Measurements from ENCODE around the gene RBM15.

RBM15 gene

DNA sequence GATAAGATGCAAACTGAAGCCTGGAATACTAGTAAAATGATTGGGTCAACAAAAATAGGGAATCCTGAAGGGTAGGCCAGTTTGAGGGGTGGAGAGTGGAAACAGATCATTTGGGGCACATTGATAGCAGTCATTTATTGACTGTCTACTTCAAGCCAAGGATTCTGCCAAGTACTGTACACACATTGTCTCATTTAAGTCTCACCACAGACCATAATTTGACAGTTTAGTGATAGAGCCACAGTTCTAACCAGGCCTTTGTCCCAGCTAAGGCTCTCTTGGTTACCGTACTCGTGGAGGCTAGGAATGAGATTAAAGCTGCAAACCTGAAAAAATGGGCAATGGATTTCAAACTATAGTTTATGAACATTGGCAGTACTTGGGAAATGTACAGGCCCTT is 11.2 kb downstream of the RBM15 start:
- no peak for DNase-seq

DNA sequence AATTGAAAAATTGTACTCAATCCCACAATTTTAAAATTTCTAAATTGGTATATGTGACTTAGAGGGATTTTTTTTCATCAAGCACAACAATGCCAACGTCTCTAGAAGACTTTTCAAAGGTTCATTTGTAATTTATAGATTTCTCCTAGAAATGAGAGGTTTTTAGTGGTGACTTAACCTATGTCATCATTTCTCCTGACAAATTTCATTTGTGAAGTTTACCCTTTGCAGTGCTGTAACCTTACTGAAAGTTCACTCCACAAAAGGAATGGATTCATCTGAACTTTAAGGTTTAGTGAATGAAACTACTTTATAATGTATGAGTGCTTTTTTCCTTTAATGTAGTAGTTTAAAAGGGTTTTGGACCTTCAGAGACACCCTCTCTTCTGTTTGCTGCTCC is 16.1 kb downstream of the RBM15 start:
- DNase-seq: no peak

- no peak for DNase-seq
These were observed 17.2 kb downstream of the RBM15 start for GRCh38 chr1:110356379-110356778.

DNA sequence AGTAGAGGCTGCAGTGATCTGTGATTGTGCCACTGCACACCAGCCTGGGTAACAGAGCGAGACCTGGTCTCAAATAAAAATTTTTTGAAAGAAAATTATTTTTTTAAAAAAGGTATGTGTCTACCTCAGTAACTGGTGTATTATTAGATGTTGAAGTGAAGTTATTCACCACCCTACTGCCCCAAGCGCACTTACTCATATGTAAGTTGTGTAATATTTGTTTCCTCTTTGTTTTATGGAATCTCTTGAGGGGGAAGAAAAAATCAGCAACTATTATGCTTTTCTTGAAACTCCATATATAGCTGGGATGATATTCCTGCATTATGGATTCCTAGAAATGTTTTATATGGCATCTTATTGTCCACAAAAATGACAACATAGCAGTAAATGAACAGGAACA is 21.3 kb downstream of the RBM15 start:
- DNase-seq: no peak

GRCh38 chr1:110361856-110362255 is 22.7 kb downstream of the RBM15 start:
- DNase-seq: no peak

DNA sequence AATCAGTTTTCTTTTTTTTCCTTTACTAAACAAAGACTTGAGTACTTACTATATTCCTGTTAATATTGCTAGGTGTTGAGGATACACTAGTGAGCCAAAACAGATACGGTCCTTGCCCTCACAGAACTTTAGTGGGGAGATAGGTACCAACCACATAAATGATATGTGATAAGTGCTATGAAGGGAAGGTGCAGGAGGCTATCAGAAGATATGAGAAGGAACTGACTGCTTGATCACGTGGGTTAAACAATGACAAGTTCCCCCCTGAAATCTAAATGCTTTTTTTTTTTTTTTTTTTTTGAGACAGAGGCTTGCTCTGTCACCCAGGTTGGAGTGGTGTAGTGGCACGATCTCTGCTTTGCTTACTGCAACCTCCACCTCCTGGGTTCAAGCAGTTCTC is 25.0 kb downstream of the RBM15 start:
- no peak for DNase-seq

- no peak for DNase-seq
These were observed 31.6 kb downstream of the RBM15 start for GRCh38 chr1:110370827-110371226.

DNA sequence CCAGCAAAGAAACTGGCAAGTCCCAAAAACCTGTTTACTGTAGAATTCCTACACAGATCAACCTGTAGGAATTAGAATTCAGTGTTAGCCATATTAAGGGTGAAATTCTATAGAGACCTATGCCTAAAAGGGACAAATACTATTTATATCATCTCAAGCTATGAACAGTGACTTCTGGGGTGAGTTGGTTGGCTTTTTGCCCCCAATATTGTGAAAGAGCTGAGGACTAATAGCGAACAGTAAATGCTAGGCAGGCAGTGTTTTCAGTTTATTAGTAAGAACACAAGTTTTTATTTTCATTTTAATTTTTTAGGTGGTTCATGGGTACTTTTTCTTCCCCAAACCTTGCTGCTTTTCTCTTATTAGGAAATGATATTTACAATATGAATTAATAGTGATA is 36.3 kb downstream of the RBM15 start:
- no peak for DNase-seq

DNA sequence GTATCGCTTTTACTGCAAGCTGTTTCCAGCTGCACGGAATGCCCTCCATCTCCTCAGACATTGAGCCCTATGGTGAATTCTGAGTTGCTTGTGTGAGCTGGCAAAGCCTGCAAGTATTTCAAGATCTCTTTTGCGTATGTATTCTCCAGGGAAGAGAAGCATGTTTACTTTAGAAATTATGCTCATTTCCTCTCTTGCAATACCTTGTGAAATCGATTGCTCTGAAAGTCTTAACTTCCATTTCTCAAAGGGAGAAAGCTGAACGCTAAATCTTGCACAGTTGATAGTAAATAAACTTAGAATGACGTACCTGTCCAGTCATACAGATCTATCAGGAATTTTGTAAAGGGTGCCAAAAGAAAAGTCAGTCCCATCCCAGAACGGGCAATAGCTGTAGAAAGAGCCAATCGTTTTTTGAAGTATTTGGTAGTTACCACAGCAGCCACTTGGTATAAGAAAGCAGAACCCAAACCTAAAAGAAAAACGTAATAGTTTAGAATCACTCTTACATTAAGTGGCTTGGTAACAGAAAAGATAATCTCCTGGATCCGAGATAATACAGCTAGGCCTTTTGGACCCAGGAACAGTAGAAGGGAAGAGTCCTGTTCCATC is 41.6 kb downstream of the RBM15 start:
- no peak for DNase-seq

DNA sequence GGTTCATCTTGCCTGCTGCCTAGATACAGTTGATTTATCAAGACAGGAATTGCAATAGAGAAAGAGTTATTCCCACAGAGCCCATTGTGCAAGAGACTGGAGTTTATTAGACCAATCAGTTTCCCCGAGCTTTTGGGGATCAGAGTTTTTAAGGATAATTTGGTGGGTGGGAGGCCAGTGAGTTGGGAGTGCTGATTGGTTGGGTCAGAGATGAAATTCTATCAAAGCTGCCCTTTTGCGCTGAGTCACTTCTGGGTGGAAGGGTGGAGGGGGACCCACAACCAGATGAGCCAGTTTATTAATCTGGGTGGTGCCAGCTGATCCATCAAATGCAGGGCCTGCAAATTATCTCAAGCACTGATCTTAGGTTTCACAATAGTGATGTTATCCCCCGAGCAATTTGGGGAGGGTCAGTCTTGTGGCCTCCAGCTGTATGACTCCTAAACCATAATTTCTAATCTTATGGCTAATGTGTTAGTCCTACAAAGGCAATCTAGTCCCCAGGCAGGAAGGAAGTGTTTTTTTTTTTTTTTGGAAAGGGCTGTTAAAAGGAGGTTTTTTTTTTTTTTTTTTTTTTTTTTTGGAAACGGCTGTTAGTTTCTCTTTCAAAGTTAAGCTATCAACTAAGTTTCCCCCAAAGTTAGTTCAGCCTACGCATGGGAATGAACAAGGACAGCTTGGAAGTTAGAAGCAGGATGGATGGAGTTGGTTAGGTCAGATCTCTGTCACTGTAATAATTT is 44.2 kb downstream of the RBM15 start:
- no peak for DNase-seq

- DNase-seq: no peak
These were observed 45.6 kb downstream of the RBM15 start for GRCh38 chr1:110384581-110385321.

DNA sequence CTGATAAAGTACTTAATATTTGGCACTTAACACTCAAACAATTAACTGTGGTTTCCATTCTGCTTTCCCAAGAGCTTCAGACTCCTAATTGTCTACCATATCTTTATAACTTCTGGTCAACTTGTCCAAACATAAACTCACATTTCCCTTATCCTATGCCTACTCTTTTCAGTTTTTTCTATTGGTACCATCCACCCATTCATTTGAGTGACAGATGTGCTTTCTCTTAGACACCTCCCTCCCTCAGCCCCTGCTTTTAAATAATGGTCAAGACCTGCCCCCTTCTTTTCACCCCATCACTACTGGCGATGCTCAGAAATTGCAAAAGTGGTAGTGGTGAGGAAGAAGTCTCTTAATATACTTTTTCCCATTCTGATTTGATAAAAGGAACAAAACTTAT is 46.2 kb downstream of the RBM15 start:
- no peak for DNase-seq

DNA sequence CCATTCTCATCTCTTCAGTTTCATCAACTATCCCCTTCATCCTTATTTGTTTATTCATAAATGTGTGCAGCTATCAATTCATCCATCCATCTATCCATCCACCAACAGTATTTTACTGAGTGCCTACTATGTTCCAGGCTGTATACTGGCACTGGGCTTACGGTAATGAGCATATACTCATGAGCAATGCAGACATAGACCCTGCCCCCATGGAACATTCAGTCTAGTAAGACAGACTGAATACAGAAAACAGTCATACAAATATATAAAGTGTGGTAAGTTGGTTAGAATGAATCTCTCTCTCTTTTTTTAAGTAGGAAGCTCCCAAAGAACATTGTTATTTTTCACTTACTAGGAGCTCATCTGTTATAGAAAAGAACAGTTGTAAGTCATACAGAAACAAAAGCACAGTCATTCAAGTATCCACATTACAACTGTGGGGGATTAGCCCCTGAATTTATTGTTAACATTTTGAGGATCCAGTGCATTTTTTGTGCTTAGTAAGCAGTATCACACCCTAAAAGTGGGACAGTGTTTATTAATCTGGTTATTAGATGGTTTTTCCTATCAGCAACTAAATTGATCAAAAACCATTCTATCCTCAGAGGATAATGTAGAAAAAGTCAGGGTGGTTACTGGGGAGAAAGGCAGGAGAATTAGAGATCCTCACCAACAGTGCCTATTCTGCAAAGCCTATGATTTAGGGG is 48.0 kb downstream of the RBM15 start:
- DNase-seq: no peak

- DNase-seq: no peak
These were observed 50.9 kb downstream of the RBM15 start for GRCh38 chr1:110390096-110390495.

- DNase-seq: no peak
These were observed 51.6 kb downstream of the RBM15 start, which contains the start of gene SLC16A4 for GRCh38 chr1:110390692-110391245. TSS of gene SLC16A4 (minus strand) at chr1:110391026. CDS start at chr1:110389323, 1,703 bp downstream.

- DNase-seq: no peak
These were observed 54.1 kb downstream of the RBM15 start for GRCh38 chr1:110393286-110393685.

DNA sequence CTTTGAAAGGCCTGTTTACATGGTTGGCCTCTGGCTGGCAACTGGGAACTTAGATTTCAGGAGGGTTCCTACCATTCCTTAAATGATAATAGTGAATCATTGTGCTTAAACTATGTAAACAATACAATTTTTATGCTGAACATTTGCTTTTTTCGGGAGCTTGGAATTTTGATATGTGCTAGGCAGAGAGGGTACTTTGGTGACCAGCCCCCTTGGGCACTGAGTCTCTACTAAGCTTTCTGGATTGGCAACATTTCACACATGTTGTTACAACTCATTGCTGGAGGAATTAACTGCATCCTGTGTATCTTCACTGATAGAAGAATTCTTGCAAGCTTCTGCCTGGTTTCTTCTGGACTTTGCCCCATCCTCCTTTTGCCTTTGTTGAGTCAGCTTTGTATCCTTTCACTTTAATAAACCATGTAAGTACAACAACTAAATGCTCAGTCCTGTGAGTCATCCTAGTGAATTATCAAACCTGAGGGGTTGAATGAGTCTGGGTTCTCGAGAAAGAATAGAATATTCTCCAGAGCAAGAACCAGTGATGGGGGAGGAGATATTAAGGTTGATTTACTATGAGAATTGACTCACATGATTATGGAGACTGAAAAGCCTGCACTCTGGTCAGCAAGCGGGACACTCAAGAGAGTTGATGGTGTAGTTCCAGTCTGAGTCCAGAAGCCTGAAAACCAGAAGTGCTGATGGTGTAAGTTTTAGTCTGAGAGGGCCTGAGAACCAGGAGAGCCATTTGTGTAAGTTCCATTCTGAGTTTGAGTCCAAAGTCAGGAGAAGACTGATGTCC is 54.7 kb downstream of the RBM15 start:
- no peak for DNase-seq

DNA sequence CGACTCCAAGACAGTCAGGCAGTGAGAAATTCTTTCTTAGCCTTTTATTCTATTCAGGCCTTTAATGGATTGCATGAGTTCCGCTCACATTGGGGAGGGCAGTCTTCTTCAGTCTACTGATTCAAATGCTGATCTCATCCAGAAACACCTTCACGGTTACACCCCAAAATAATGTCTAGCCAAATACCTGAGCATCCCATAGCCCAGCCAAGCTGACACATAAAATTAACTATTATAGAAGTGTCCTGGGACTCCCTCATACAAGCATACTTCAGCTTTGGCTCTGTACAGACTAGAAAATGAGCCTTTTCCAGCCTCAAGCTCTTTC is 55.3 kb downstream of the RBM15 start:
- no peak for DNase-seq
